HG03108 (cell line): Measurements from ENCODE around the gene LAMC2.
"Not testable (repeated sequence)": the region's sequence is repeated elsewhere in the genome, so short reads cannot be mapped to it uniquely, and the experiment has no call there.

Experiments
- ATAC-seq: cut with Tn5 transposase; IDR thresholded peaks from one replicate; pipeline ENCODE4 v1.9.1; 2021; ENCODE audit warnings: moderate library complexity; ENCODE audit not compliant: unreplicated experiment

The LAMC2 gene

DNA sequence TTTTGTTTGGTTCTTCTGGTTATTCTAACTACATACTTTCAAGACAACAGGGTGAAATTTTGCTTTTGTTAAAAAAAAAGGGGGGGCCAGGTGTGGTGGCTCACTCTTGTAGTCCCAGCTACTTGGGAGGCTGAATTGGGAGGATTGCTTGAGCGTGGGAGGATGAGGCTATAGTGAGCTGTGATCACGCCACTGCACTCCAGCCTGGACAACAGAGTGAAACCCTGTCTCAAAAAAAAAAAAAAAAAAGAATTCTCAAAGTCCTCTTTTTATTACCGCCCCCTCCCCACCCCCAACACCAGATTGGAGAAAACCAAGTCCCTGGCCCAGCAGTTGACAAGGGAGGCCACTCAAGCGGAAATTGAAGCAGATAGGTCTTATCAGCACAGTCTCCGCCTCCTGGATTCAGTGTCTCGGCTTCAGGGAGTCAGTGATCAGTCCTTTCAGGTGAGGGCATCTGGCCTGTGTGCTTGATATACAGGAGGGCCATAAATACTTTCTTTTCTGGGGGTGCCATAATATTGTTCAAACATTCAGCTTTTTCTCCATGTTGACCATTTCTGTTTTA is 50.2 kb downstream of the LAMC2 start:
- ATAC-seq = no peak

DNA sequence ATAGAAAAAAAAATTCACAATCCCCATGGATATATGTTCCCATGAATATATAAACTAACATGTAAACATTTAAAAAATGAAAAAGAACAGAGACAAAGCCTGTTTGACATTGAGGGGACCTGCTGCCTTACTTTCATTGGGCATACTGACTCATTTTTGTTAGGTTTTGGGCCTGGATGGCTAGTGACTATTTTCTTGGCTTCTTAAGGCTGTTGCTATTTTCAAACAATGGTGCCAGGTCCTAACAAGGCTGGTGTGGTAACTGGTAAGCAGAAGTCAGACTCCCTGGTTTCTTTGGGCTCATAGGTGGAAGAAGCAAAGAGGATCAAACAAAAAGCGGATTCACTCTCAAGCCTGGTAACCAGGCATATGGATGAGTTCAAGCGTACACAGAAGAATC is 51.0 kb downstream of the LAMC2 start:
- ATAC-seq = no peak

DNA sequence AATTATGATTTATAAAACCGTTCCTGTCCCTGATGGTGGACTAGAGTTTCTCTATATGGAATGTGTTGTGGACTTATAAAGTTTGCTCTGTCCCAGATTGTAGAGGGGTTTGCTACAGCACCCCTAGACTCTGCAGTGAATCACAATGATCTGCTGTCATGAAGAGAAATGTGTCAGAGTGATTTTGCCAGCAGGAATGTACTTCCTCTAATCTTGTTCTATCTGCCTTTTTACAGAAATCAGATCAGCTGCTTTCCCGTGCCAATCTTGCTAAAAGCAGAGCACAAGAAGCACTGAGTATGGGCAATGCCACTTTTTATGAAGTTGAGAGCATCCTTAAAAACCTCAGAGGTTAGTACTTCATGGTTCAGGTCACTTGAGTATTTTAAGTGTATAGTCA is 52.0 kb downstream of the LAMC2 start:
- ATAC-seq = no peak

DNA sequence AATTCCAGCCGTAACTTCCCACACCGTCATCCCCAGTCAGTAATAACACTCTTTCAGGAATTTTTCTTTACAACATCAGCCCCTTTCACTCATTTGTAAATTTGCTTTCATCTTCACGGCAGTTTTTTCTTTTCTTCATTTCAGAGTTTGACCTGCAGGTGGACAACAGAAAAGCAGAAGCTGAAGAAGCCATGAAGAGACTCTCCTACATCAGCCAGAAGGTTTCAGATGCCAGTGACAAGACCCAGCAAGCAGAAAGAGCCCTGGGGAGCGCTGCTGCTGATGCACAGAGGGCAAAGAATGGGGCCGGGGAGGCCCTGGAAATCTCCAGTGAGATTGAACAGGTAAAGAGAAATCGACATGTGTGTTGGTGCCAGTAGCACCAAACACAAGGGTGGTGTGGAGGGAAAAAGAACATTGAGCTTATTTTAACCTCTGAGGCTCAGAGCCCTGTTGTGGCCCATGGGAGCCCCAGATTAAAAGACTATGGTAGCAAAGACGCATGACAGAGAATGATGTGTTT is 53.2 kb downstream of the LAMC2 start:
- ATAC-seq = no peak

DNA sequence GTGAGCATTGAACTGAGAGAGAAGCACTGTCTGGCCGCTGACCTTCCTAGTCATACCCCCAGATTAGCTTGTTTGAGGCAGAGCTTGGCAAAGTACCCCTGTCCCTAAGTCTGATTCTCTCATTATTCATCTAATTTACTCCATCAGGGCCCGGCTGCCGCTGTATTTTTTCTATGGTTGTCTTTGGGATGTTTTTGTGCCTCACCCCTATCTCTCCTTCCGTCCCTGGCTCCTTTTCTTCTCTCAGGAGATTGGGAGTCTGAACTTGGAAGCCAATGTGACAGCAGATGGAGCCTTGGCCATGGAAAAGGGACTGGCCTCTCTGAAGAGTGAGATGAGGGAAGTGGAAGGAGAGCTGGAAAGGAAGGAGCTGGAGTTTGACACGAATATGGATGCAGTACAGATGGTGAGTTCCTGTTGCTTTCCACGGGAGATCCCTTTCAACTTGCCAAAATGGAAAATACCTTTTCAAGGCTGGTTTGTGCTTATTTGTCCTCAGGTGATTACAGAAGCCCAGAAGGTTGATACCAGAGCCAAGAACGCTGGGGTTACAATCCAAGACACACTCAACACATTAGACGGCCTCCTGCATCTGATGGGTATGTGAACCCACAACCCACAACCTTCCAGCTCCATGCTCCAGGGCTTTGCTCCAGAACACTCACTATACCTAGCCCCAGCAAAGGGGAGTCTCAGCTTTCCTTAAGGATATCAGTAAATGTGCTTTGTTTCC is 53.9 kb downstream of the LAMC2 start:
- ATAC-seq = no peak

DNA sequence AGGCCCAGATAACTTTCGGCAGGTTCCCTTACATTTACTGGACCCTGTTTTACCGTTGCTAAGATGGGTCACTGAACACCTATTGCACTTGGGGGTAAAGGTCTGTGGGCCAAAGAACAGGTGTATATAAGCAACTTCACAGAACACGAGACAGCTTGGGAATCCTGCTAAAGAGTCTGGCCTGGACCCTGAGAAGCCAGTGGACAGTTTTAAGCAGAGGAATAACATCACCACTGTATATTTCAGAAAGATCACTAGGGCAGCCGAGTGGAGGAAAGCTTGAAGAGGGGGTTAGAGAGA is 54.4 kb downstream of the LAMC2 start:
- no peak for ATAC-seq

DNA sequence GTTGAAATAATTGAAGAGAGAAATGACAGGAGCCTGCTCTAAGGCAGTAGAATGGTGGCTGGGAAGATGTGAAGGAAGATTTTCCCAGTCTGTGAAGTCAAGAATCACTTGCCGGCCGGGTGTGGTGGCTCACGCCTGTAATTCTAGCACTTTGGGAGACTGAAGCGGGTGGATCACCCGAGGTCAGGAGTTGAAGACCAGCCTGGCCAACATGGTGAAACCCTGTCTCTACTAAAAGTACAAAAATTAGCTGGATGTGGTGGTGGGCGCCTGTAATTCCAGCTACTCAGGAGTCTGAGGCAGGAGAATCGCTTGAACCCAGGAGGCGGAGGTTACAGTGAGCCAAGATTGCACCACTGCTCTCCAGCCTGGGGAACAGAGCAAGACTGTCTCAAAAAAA is 54.8 kb downstream of the LAMC2 start:
- ATAC-seq = not testable (repeated sequence)

DNA sequence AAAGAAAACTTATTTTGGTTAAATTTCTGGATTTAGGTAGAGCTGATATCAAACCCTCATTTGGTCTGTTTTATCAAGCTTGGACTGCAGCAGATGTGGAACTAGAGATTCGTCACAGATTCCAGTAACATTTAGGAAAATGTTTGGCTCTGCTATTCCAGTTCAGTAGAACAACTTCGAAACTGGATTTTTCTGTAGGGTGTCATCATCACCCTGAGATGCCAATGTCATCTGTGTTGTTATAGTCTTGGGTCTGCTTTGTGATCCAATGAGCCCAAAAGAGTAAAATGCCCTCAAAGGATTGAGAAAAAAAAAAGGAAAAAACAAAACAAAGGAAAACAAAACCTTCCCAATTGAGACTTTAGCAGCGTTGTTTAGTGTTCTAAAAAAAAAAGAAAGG is 55.4 kb downstream of the LAMC2 start:
- no peak for ATAC-seq

DNA sequence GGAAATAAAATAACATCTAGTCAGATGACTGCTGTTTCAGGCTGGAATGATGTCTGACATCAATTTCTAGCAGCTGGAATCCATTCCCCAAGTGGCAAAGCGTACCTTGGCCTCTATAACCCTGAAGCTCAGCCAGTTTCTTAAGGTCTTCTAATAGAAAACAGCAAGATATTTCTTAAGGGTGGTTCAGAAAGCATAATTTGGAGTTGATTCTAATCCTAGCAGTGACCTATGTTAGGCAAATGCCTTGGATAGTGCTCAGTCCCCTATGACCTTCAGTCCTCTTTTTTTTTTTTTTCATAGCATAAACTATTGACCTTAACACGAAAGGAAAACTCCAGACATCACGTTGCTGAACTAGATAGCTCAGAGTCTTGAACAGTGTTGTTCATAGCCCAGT is 56.5 kb downstream of the LAMC2 start:
- ATAC-seq = no peak

DNA sequence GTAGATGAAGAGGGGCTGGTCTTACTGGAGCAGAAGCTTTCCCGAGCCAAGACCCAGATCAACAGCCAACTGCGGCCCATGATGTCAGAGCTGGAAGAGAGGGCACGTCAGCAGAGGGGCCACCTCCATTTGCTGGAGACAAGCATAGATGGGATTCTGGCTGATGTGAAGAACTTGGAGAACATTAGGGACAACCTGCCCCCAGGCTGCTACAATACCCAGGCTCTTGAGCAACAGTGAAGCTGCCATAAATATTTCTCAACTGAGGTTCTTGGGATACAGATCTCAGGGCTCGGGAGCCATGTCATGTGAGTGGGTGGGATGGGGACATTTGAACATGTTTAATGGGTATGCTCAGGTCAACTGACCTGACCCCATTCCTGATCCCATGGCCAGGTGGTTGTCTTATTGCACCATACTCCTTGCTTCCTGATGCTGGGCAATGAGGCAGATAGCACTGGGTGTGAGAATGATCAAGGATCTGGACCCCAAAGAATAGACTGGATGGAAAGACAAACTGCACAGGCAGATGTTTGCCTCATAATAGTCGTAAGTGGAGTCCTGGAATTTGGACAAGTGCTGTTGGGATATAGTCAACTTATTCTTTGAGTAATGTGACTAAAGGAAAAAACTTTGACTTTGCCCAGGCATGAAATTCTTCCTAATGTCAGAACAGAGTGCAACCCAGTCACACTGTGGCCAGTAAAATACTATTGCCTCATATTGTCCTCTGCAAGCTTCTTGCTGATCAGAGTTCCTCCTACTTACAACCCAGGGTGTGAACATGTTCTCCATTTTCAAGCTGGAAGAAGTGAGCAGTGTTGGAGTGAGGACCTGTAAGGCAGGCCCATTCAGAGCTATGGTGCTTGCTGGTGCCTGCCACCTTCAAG is 57.3 kb downstream of the LAMC2 start:
- no peak for ATAC-seq

DNA sequence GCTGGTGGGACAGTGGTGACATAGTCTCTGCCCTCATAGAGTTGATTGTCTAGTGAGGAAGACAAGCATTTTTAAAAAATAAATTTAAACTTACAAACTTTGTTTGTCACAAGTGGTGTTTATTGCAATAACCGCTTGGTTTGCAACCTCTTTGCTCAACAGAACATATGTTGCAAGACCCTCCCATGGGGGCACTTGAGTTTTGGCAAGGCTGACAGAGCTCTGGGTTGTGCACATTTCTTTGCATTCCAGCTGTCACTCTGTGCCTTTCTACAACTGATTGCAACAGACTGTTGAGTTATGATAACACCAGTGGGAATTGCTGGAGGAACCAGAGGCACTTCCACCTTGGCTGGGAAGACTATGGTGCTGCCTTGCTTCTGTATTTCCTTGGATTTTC is 58.4 kb downstream of the LAMC2 start:
- ATAC-seq = no peak

DNA sequence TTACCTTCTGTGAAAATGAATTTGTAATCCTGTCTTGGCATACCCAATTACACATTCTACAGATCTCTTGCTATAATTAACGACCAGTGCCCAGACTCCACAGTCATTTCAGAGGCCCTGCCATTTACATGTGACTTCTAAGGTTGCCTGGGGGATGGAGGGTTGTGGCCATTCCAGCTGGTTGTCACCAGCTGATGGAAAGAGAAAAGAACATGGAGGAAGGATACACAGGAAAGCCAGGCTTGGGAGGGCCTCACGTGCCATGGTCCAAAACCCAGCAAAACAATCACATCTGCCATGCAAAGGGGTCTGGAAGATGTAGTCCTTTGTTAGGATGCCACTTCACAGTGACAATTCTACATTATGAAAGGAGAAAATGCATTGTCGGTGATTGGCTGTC is 59.3 kb downstream of the LAMC2 start:
- ATAC-seq = no peak

DNA sequence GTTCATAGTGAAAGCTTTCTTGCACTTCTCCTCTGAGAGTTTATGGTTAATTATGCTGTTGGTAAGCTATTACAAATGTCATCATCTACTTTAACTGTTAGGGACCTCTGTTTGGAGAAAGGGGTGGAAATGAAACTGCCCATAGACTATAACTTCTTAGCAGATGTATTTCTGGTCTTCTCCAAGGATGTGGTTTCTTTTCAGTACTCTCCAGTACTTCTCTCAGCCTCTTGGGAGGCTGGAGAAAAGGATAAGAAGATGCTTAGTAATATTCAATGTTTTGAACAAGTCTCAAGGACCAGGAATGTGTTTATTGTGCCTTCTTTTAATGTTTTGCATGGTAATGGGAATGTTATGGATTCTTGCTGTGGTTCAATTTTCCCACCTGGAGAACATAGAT is 60.4 kb downstream of the LAMC2 start:
- no peak for ATAC-seq

DNA sequence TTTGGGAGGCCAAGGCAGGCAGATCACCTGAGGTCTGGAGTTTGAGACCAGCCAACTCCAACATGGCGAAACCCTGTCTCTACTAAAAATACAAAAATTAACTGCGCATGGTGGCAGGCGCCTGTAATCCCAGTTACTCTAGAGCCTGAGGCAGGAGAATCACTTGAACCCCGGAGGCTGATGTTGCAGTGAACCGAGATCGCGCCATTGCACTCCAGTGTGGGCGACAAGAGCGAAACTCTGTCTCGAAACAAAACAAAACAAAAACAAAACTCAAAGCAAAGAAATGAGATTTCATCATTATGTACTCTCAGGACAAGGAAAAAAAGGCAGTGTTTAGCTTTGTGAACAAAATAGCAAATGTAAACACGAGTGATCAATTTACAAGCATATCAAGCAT is 61.0 kb downstream of the LAMC2 start:
- ATAC-seq = no peak

DNA sequence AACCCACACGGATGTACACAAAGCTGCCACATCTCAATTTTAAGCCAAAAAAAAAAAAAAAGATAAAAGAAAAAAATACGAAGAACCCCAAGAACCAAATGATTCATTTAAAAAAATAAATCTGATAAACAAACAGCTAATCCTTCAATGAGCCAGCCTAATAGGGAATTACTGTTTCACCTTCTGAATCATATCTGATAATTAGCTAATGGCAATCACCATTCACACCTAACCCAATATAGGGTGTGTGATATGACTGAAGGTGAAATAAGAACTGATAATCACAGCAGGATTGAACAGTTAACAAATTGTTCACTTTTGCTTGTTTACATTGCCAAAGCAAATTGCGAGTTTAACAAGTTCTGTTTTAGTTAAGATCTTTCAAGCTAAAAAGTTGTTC is 61.4 kb downstream of the LAMC2 start:
- no peak for ATAC-seq

DNA sequence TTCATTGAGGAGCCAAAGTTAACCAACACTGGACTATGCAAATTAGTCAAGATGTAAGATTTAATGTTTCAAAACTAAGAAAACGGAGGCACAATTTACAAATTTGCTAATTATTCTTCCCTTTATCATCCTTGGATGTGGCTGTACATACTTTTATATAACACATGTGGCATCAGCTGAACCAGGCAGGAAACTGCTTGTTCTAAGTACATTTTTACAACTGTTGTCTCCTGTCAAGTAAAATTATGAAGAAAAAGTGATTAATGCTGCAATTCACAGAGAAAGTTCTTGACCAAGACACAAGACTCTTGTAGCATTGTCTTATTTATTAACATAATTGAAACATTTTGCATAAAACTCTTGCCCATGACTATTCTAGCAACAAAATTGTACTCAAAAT is 61.9 kb downstream of the LAMC2 start:
- no peak for ATAC-seq

DNA sequence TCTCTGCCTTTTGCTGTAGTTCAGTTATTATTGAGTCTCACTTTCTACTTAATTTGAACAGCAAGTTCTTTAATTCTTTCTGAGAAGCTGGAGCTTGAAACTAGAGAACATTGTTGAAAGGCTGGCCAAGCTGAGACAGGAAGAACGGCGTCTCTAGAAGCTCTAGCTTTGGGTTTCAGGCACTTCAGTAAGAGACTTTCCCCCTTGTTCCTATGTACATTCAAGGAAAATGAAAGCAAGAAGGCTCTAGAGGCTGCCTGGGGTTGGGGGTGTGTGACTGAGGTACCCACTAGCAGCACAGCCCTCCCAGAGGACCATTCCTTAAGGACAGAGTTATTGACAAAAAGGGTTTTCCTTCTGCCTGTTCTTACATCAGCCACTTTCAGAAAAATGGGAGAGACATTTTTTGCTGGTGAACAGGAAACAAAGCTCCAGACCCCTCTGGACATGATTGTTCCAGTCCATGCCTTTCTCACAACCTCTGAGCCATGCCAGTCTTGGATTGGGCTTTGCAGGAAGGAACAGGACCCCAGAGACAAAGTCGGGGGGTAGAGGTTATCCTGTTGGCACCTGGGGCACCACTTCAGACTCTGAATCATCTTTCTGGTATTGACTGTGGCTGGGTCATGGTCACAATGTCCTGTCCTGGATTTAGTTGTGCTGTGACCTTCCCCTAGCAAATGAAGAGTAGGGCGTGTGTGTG is 63.1 kb downstream of the LAMC2 start:
- no peak for ATAC-seq

DNA sequence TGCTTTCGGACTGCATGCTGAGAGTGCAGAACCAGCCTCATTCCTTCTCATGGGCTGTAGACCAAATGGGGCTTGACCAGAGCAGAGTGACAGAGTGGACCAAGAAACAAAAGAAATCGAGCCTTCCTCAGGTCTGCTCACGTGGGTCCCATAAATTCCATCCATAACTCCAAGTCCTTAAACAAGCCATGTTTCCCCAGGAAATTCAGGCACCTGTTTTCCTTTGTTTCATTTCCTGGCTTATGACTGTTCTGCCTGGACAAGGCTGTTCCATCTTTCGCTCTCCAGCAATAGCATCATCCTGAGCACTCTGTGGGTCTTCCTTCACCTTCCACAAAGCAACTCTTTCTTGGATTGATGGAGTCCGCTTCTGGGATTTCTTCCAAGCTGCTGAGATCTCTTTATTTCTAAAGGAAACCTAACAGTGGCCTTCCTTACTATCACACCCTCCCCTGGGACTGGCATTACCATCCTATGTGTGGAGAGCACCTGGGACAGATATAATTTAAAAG is 63.9 kb downstream of the LAMC2 start:
- ATAC-seq = no peak

DNA sequence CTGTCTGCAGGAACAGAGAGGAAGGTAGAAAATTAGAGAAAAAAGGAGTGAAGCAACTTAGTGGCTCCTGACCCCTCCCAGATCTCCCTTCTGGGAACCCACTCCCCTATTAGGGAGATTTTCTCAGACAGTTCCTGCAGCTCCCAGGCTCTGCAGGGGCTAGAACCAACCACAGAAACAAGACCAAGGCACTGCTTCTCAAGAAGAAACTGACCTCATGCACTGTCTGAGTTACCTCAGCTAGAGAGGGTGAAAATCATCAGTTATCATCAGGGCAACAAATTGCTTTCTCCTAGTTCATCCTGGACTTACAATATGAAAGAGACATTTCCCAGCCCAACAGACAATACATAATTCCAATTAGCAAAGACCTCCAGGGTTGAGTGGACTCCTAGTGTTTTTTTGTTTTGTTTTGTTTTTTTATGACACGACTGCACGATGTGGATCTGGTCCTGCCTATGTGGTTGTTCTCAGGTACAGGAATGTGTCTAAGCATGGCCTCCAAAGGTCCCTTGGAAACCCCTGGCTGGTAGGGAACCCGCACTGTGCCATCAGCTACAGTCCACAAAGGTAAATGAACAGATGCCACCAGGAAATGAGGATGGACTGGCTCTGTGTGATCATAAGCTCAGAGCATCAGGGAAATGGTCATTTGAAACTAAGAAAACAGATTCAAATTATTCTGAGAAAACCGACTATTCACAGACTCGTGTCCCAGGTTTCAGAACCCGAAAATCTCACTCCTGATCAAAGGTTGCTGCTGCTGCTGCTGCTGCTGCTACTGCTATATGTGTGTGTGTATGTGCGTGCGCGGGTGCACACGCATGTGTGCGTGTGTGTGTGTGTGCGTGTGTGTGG is 65.3 kb downstream of the LAMC2 start:
- no peak for ATAC-seq

DNA sequence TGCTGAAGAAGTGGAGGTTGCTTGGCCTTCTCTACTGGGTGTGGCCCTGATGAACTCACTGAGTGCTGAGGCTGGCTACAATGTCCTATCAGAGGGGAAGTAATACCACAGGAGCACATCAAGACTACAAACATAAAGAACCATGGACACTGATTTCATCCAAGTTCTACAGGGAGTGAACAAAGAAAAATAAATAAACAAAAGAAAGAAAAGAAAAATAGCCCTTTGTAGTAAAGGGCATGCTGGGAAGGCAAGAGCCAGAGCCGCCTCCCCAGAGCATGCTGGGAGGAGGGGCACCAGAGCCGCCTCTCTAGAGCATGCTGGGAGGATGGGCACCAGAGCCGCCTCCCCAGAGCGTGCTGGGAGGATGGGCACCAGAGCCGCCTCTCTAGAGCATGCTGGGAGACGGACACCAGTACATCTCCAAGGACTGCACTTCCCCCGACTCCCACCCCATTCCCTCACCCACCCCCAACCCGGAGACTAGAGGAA is 65.9 kb downstream of the LAMC2 start:
- no peak for ATAC-seq
